GM21529 (cell line): ENCODE data around the gene ERRFI1.

Experiments
- ATAC-seq: cut with Tn5 transposase; IDR thresholded peaks from one replicate; pipeline ENCODE4 v1.9.1; 2021; ENCODE audit not compliant: unreplicated experiment

Gene ERRFI1

DNA sequence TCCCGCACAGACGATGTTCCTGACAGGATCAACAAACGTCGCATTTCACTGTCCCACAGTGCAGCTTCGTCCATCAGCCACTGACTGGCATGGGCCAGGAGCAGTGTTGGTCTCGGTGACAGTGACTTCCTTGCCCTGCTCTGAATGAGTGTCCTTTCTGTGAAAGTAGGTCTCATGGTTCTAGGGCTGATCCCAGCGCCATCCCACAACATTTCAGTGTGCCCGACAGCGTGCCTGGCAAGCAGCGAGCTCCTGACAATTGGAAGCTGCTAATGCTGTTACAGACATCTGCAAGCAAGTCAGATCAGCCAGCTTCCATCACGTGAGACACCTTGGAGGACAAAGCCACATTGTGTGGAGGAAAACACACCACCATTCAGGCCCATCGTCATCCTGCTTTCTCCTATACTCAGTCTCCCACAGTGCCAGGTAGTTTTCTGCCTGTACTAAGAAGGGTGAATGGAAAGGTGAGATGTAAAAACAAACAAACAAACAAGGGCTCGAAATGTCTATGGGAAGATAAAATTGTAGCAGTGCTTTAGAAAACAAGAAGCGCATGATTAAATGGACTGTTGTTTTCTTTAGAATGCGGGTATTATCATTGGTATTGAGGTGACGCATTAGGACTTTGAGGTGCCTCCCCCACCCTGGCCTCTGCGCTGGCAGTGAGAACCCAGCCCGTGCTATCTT lies 21.9 kb downstream of the ERRFI1 start:
- no peak for ATAC-seq

DNA sequence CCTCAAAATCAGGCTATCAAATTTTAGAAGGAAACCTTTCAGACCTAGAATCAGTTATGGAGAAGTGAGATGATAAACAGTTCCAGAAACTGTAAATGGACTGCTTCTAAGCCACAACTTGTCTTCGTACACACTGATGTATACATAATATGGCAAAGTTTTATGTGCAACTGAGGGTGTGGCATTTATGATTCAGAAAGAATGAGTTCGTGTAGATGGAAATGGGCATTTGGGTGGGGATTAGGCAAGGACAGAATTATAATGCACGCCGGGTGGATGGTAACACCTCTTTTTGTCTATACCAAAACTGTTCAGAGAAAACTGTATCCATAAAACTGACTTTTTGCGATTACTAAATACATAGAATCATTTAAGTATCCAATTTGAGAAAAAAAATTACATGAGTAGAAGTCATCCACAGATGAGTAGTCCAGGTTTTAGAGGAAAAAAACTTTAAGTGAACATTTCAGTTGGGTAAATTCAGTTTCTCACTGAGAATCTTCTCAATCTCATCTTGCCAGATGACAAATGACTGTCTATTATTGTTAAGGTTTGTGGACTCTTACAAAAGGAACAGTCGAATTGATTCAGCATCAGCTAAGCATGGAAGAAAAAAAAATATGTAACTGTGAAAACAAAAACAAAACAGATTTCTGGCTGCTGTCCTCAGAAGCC lies 22.5 kb downstream of the ERRFI1 start:
- ATAC-seq: no peak

DNA sequence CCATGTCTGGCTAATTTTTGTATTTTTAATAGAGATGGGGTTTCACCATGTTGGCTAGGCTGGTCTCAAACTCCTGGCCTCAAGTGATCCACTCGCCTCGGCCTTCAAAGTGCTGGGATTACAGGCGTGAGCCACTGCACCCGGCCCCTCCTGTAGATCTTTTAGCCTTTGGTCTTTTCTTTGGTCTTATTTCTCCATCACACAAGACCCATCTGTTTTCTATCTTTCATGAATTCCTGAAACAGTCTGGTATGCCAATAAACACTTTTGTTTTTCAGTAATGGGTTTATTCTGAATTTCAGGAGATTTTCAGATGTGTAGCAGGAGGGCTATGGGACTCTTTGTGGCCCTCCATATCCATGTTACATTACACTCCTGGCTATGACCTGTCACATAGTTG lies 23.2 kb downstream of the ERRFI1 start:
- no peak for ATAC-seq

DNA sequence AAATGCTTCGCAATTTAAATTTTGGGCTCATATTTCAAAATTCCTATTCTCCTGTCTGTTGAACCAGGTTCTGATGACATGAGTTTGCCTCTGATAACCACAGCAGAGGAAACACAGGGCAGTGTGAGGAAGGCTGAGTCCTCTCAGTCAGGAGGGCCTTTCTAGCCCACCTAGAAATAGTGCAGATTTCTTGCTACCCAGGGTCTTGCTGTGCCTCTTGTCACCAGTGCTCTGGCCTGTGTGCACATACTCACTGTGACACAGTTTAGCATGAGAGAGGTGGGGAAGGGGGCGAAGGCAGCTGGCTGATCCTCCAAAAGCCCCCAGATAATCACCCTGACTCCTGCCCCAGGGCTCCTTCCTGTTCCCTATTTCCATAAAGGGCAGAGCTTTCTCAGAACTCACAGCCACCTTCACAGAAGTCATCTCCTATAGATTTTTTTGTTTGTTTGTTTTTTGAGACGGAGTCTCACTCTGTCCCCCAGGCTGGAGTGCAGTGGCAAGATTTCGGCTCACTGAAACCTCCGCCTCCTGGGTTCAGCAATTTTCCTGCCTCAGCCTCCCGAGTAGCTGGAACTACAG lies 23.7 kb downstream of the ERRFI1 start:
- no peak for ATAC-seq

DNA sequence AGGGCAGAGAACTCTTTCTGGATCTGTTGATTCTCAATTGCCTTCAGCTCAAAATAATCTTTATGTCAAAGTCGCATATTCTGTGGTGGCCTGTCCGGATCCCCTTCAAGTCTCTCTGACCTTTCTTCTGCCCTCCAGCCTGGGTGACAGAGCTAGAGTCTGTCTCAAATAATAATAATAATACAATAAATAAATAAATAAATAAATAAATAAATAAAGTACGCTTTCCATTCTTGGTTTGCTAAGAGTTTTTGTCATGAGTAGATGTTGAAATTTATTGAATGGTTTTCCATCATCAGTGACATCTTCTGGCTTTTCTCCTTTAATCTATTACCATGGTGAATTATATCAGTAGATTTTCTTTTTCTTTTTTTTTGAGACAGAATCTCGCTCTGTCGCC lies 30.7 kb downstream of the ERRFI1 start:
- no peak for ATAC-seq

DNA sequence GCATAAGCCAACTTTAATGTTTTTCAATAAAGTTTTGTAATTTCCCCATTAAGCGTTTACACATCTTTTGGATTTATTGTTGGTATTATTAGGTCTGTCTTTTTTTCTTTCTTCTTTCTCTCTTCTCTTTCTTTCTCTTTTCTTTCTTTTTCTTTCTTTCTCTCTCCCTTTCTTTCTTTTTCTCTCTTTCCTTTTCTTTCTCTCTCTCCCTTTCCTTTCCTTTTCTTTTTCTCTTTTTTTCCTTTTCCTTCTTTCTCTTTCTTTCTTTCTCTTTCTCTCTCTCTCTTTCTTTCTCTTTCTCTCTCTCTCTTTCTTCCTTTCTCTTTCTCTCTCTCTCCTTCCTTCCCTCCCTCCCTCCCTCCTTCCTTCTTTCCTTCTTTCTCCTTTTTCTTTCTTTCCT lies 31.3 kb downstream of the ERRFI1 start:
- no peak for ATAC-seq

DNA sequence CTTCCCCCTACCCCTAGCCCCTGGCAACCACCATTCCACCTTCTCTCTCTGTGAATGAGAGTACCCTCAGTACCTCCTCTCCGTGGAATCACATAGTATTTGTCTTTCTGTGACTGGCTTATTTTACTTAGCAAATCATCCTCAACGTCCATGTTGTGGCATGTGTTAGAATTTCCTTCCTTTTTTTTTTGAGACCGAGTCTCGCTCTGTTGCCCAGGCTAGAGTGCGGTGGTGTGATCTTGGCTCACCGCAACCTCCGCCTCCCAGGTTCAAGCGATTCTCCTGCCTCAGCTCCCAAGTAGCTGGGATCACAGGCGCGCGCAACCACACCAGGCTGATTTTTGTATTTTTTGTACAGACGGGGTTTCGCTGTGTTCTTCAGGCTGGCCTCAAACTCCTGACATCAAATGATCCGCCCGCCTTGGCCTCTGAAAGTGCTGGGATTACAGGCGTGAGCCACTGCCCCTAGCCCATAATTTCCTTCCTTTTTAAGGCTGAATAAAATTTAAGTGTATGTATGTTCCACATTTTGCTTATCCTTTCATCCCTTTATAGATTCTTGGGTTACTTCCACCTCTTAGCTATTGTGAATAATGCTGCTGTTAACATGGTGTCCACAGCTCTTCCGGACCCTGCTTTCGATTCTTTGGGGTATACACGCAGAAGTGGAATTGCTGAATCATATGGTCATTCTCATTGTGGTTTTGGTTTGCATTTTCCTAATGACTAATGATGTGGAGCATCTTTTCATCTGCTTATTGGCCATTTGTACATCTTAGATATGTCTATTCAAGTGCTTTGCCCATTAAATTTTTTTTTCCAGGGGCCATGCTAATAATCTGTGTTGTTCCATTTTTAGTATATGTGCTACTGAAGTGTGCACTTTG lies 32.3 kb downstream of the ERRFI1 start:
- peak; percentile 80 for ATAC-seq

DNA sequence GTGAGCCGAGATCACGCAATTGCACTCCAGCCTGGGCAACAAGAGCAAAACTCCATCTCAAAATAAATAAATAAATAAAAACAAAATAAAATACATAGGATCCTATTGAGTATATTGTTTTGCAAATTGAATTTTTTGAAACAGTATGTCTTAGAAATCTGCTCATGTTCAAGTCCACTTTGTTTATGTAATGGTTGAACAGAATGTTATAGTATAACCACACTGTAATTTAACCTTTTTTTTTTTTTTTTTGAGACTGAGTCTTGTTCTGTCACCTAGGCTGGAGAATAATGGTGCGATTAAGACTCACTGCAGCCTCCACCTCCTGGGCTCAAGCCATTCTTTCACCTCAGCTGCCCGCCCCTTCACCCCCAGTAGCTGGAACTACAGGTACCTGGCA lies 33.2 kb downstream of the ERRFI1 start:
- no peak for ATAC-seq

DNA sequence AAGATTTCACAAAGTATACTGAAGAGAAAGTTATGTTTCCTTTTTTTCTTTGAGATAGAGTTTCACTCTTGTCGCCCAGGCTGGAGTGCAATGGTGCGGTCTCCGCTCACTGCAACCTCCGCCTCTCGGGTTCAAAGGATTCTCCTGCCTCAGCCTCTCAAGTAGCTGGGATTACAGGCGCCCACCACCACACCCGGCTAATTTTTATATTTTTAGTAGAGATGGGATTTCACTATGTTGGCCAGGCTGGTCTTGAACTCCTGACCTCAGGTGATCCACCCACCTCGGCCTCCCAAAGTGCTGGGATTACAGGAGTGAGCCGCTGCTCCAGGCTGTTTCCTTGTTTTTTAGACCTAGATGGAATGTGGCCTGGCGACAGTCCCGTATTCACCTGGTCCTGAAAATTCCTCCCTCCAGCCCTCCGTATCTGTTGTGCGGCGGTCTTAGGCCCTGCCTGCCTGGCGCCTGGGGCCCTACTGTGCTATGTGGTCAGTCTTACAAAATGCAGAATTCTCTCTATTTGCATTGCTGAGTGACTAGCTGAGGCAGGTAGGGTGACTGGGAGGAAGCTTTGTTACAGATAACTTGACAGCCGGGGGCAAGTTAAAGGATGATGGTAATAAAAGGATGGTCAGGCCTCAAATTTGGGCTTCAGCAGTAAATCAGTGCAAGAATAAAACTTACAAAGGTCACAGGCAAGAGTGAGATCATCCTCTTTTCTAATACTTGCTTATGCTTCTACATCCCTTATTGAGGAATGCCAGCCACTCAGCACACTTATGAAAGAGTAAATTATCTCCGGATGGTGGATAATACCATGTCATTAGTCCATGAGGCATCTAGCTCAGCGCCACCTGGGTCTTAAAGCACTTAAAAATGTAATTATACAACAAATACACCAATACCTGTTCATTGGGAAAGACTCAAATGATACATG lies 34.3 kb downstream of the ERRFI1 start:
- no peak for ATAC-seq

DNA sequence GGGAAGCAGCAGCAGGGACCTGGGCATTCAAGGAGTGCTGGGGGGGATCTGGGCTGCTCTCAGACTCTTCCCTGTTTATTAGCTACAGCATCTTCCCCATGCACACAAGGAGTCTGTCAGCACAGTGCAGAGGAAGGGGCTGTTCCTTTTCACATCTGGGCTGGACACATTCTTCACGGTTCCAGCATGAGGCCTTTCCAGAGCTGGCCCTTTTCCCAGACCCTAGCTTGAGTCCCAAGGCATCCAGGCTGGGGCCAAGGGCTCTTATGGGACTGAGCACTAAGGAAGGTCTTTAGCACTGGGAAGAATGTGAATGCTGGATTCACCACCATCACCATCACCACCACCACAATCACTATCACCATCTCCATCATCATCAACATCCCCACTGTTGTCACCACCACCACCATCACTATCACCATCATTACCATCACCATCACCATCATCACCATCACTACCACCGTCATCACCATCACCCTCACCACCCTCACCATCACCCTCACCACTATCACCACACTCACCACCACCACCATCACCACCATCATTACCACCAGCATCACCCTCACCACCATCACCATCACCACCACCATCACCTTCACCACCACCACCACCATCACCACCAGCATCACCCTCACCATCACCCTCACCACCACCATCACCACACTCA lies 36.2 kb downstream of the ERRFI1 start:
- no peak for ATAC-seq

DNA sequence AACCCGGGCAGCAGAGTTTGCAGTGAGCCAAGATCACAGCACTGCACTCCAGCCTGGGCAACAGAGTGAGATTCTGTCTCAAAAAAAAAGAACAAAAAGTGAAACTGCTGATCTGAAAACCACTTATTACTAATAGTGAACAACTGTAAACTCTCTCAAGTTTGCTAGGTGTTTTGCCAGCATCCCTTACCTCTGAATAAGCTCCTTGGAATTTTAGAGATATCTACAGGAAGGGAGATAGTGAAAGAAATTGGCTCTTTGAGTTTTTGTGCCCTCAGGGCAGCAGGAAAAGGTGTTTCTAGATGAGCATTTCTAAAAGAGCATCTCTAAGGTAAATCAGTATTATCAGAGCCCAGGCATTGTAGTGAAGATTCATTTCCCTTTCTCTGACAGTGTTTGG lies 37.5 kb downstream of the ERRFI1 start:
- no peak for ATAC-seq

DNA sequence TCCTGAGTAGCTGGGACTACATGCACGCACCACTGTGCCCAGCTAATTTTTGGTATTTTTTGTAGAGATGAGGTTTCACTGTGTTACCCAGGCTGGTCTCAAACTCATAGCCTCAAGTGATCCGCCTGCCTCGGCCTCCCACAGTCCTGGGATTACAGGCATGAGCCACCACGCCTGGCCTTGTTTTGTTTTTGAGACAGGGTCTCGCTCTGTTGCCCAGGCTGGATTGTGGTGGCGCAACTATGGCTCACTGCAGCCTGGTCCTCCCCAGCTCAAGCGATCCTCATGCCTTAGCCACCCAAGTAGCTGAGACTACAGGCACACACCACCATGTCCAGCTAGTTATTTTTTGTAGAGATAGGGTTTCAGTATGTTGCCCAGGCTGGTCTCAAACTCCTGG lies 38.6 kb downstream of the ERRFI1 start:
- no peak for ATAC-seq

DNA sequence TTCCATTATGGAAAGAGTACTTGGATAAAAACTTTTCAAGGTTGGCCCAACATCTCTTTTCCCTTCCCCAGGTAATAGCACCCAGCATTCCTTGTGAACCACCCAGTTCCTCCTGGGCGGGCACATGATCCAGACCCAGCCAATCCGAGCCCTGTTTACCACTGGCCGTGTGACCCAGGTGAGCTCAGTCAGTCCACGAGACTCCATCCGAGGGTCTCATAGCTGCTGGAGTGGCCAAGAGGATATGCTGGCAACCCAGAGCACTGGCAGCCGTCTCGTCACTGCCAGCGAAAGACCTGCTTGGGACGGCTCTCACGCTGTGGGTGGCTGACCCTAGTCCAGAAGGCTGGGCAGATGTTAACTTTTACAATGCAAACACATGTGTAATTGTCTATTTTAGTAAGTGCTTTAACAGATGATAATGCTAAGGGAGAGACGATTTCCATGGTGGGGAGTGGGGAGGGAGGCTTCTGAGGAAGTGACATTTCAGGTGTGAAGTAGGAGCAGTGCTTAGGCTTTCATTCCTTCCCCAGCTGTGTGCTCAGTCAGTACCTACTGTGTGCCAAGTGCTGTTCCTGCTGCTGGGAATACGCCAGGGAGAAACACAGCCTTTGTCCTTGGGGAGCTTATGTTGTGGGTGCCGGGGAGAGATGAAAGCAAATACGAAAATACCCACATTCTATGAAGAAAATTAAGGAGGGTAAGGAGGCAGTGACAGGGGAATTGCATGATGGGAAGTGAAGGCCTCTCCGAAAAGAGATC lies 40.1 kb downstream of the ERRFI1 start:
- ATAC-seq: no peak

DNA sequence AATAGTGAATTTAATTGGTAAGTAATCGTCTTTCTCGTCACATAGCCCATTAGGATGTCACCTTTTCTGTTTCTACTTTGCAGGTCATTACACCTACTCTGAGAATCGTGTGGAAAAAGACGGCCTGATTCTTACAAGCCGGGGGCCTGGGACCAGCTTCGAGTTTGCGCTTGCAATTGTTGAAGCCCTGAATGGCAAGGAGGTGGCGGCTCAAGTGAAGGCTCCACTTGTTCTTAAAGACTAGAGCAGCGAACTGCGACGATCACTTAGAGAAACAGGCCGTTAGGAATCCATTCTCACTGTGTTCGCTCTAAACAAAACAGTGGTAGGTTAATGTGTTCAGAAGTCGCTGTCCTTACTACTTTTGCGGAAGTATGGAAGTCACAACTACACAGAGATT lies 41.3 kb downstream of the ERRFI1 start:
- ATAC-seq: no peak

DNA sequence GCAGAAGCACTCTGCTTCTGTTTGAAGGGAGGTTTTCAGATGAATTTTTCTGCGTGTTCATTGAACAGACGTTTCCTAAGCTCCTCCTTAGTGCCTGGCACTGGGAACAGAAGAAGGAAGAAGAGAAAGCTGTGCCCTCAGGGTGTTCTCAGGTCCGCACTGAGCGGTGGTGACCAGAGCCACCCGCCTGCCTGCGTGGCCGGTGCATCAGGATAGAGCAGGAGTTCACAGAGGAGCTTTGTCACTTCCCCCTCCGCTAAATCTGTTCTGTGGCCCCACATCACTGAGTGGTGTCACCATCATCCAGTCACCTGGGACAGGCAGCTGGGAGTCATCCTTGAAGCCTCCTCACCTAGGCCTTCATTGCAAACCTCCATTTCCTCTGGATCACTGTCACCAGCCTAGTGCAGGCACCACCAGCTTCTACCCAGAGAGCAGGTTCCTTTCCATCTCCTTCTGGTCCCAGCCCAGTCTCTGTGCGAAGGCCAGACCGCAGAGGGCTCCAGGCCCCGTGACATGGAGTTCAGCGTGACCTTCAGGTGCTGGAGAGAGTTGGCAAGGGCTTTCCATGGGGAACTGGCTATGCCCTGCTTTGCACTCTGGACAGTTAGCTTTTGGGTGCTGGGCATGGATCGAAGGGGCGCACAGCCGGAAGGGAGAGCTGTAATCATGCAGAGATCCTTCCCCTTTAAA lies 42.9 kb downstream of the ERRFI1 start:
- ATAC-seq: no peak

DNA sequence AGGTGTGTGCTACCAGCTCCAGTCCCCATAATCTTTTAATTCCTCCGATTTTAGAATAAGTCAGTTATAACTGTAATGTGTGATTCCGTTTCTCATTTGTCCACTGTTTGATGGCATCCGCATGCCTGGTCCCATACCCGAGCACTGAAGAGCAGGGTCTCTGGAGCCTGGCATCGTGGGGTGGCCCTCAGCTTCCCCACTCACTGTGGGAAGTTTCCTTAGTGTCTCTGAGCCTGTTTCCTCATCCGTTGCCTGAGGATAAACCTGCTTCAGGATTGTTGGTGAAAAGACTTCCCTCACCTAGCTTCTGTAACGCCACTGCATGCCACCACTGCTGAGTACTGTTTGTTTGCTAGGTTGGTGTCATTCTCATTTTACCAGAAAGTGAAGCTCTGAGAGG lies 45.1 kb downstream of the ERRFI1 start:
- no peak for ATAC-seq

DNA sequence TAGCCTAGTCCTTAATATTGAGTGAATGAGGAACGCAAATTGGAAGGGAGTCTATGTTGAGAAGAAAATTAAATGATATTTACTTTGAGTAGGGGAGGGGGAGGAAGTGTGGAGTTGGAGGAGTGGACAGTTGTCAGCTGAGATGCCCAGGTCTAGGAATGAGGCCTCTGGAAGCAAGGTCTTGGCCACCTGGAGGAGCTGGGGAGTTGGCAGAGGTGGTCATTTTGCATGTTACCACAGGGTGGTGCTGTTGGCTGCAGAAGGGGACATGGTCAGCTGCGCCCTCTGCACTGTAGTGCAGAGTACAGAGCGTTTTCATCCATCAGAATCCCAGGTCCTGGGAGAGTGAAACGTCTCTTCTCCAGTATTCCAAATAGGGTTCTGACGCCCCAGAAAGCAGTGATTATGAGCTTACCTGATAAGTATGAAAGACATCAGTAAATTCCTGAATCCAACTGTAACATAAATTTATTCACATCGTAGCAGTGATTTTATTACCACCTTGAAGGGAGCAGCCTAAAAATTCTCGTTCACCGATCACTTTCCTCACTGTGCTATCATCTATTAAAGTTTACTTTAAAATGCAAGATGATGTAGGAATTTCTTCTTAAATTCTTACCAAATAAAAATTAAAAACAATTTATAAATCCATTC lies 50.8 kb downstream of the ERRFI1 start:
- no peak for ATAC-seq

DNA sequence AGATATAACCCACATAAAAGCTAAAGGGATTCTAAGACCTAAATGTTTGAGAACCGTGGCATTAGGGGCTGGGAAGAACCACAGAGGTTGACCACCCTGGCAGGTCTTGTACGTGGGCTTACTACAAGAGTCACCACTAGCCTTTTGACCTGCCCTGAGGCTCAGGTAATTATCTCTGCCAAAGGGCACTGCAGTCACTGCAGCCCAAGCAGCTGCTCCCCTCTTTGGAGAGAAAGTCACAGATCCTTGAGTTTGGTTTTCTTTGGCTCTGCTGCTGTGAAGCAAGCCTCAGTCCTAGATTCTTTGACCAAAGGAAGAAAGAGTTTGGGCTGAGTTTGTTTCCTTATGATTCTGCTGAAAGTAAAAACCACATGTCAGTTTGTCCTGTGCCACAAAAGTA lies 53.0 kb downstream of the ERRFI1 start:
- no peak for ATAC-seq
